Activated CD8-positive, alpha-beta T cell treated with anti-CD3 and anti-CD28 coated beads for 36 hours (primary cell): Measurements from ENCODE around the gene USP10. TPM values are rescaled to one million over a fixed set of nuclear protein-coding genes. Genes with fewer than 3 reads are reported as not detected.

ENCODE experiments used
- ATAC-seq: fragments of 200-7000 bp; cut with Tn5 transposase; one replicate; pipeline ENCODE4 v1.10.0; 2021; ENCODE audit warnings: mild to moderate bottlenecking, moderate library complexity
- CTCF ChIA-PET: fragments of 350-600 bp; sonication (Branson Sonifier 250); formaldehyde crosslinking; loops from one replicate; lab custom pipeline; 2021; ENCODE audit warnings: antibody characterized with exemption; lab: Charles Lee
- POLR2A ChIA-PET: fragments of 350-600 bp; sonication (Branson Sonifier 250); formaldehyde crosslinking; loops from one replicate; lab custom pipeline; 2021; ENCODE audit warnings: antibody characterized with exemption; lab: Charles Lee
- DNase-seq: peaks from one replicate; pipeline ENCODE4 v3.0.0-alpha.2; 2020
- H3K27ac Mint-ChIP-seq: one replicate; pipeline ENCODE4 v1.8.0; 2021; ENCODE audit warnings: mild to moderate bottlenecking, mixed read lengths
- H3K27me3 Mint-ChIP-seq: one replicate; pipeline ENCODE4 v1.8.0; 2021; ENCODE audit warnings: mixed read lengths
- H3K36me3 Mint-ChIP-seq: one replicate; pipeline ENCODE4 v1.8.0; 2021; ENCODE audit warnings: low read depth, mixed read lengths
- H3K4me1 Mint-ChIP-seq: one replicate; pipeline ENCODE4 v1.8.0; 2021; ENCODE audit warnings: low read depth, mixed read lengths
- H3K4me3 Mint-ChIP-seq: one replicate; pipeline ENCODE4 v1.8.0; 2021; ENCODE audit warnings: mild to moderate bottlenecking, moderate library complexity, mixed read lengths
- H3K9me3 Mint-ChIP-seq: one replicate; pipeline ENCODE4 v1.8.0; 2021; ENCODE audit warnings: mixed read lengths
- intact Hi-C: fragments of 100-400 bp; cut with micrococcal nuclease; formaldehyde crosslinking; loops from one replicate; pipeline ENCODE4 v1.10.0; 2022
- total RNA-seq, 2 experiments: library from RNA; stranded (reverse); gene quantifications; one replicate each; pipeline ENCODE4 v1.2.3, GENCODE V29; 2021
- TF ChIP-seq, protein P1 (sequence below): fragments of 200-600 bp; IDR thresholded peaks from one replicate; pipeline ENCODE4 v1.8.0; 2022; ENCODE audit warnings: antibody characterized with exemption, mild to moderate bottlenecking

The USP10 gene
- total RNA-seq, 2 experiments from 2014 or later, result 116 TPM

DNA sequence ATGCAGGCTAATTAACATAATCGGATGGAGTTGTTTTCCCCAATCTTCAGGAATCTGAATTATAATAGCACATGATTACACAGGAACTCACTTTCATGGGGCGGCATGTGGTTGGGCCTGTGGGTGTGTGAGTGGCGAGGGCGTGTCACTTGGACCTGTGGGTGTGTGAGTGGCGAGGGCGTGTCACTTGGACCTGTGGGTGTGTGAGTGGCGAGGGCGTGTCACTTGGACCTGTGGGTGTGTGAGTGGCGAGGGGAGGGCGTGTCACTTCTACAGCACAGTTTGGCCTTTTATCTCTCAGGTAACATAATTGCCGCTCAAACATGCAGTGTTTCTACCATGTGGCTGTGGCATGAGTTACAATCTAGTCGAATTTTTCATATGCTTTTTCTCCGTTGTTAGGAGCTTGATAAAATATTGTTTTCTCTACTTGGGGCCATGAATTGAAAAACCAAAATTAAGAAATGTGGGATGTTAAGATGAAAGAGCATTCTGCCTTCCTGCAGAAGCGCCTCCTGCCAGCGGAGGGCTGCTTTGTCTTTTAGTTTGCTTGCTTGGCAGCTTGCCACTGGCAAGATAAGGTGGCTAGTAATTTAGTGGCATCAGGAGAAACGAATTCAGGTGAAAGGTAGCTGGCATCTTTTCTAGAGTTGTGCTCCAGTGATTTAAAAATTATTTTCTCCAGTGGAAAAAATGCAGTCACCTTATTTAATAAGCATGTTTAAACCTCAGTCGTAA, 36.2 kb downstream of the USP10 start:
- ATAC-seq, result no peak
- ChIA-PET POLR2A (no interaction called here), CTCF (interaction anchor here (1.0 to 9.3 kb wide), 7 partner anchors 10 to 236 kb away, joined by 3 to 151 read pairs (median 22); no protein-coding TSS in a partner anchor)
- H3K27ac Mint-ChIP-seq, result peak overlapping the region; percentile 22
- H3K27me3 Mint-ChIP-seq, result no peaks in the 10 kb centered on the region
- DNase-seq, result no peak
- no peaks in the 10 kb centered on the region for H3K9me3 Mint-ChIP-seq
- H3K36me3 Mint-ChIP-seq, result peaks cover 23% of the 10 kb centered on the region
- peaks cover 53% of the 10 kb centered on the region for H3K4me1 Mint-ChIP-seq
- intact Hi-C loops, result no loop called here
- TF ChIP-seq, protein P1, sequence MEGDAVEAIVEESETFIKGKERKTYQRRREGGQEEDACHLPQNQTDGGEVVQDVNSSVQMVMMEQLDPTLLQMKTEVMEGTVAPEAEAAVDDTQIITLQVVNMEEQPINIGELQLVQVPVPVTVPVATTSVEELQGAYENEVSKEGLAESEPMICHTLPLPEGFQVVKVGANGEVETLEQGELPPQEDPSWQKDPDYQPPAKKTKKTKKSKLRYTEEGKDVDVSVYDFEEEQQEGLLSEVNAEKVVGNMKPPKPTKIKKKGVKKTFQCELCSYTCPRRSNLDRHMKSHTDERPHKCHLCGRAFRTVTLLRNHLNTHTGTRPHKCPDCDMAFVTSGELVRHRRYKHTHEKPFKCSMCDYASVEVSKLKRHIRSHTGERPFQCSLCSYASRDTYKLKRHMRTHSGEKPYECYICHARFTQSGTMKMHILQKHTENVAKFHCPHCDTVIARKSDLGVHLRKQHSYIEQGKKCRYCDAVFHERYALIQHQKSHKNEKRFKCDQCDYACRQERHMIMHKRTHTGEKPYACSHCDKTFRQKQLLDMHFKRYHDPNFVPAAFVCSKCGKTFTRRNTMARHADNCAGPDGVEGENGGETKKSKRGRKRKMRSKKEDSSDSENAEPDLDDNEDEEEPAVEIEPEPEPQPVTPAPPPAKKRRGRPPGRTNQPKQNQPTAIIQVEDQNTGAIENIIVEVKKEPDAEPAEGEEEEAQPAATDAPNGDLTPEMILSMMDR, result peak; percentile 14
- H3K4me3 Mint-ChIP-seq, result no peak overlapping the region

DNA sequence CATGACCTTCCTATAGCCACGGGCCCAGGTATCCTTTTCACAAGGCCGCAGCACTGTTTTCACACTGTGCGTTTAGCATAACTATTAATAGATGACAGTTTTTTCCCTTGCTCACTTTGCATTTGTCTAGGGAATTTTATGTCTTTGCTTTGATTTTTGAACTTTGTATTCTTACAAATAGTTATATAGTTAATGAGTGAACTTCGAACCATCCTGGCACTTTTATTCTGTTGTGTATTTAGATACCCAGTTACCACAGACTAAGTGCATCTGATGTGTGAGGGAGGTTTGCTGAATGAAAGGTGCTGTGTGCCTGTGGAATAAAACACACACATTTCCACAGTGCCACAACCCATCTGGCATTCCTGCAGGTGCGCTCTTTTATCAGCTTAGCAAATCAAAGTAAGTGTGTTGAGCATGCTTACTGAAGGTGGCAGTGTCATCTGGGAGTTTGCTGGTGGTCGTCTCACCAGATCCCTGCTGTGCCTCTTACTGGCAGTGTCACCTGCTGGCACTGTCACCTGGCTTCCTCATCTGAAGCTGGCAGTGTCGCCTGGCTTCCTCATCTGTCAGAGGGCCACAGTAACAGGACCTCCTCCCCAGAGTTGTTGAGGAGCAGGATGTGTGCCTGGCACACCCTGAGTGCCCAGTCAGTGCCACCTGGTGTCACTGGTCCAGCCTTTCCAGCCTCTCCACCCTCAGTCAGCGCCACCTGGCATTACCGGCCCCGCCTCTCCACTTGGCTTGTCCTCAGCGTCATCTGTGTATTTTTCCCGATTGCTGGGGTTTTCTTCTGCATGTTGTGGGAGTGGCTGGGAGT, 37.6 kb downstream of the USP10 start:
- Mint-ChIP-seq H3K27me3 (no peaks in the 10 kb centered on the region), H3K4me3 (no peak overlapping the region), H3K4me1 (peaks cover 60% of the 10 kb centered on the region), H3K9me3 (no peaks in the 10 kb centered on the region), H3K27ac (peak overlapping the region; percentile 13), H3K36me3 (peaks cover 36% of the 10 kb centered on the region)
- TF ChIP-seq, protein P1, result no peak
- DNase-seq, result no peak
- POLR2A ChIA-PET, result interaction anchor here (0.7 kb wide), 1 partner anchor 13 kb away, joined by 4 read pairs; no protein-coding TSS in a partner anchor
- ATAC-seq, result no peak
- intact Hi-C loops, result no loop called here
- CTCF ChIA-PET, result interaction anchor here (0.9 to 9.3 kb wide), 39 partner anchors 9 to 457 kb away, joined by 3 to 151 read pairs (median 5); partner anchors contain the start of gene CRISPLD2

DNA sequence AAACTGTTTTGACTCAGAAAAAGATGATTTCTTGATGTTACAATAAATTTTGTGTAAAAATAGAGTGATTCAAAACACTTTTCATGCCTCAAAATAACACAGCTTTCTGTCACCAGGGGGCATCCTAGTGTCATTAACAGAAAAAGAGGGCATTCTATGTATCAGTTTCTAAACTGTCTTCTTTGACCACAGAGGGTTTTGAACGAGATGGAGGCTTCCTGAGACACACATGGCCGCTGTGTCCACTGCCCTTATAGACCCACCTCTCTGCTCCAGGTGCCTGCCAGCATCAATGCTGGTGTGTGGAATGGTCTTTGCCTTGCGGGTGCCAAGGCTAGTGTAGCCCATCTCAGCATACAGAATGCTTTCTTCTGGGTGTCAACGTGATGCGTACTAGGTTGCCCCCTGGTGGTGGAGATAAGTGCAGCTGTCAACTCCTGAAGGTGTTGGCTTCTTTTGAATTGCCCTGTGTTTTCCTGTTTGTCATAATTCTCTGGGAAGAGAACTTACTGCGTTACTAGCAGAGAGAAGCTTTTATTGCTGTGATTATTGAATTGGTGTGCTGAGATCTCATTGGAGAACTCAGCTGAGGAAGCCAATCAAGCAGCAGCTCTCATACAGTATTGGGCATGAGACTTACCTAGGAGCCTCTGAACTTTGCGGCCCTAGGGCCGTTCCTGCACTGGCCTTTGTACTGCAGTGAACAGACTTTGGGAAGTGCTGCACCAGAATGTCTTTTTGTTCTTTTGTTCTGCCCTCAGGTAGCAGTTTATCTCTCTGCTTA, 38.6 kb downstream of the USP10 start:
- POLR2A ChIA-PET, result interaction anchor here (0.7 to 0.8 kb wide), 2 partner anchors 14 to 38 kb away, joined by 4 read pairs; no protein-coding TSS in a partner anchor
- H3K4me1 Mint-ChIP-seq, result peaks cover 60% of the 10 kb centered on the region
- DNase-seq, result peak; percentile 89
- CTCF ChIA-PET, result interaction anchor here (0.7 to 9.3 kb wide), 58 partner anchors 8 to 462 kb away, joined by 3 to 151 read pairs (median 5); partner anchors contain the start of gene CRISPLD2
- no peaks in the 10 kb centered on the region for H3K27me3 Mint-ChIP-seq
- TF ChIP-seq, protein P1, result peak; percentile 94
- ATAC-seq, result peak; percentile 85
- intact Hi-C loops, result no loop called here
- no peak overlapping the region for H3K4me3 Mint-ChIP-seq
- no peaks in the 10 kb centered on the region for H3K9me3 Mint-ChIP-seq
- H3K27ac Mint-ChIP-seq, result peak overlapping the region; percentile 13
- peaks cover 40% of the 10 kb centered on the region for H3K36me3 Mint-ChIP-seq

DNA sequence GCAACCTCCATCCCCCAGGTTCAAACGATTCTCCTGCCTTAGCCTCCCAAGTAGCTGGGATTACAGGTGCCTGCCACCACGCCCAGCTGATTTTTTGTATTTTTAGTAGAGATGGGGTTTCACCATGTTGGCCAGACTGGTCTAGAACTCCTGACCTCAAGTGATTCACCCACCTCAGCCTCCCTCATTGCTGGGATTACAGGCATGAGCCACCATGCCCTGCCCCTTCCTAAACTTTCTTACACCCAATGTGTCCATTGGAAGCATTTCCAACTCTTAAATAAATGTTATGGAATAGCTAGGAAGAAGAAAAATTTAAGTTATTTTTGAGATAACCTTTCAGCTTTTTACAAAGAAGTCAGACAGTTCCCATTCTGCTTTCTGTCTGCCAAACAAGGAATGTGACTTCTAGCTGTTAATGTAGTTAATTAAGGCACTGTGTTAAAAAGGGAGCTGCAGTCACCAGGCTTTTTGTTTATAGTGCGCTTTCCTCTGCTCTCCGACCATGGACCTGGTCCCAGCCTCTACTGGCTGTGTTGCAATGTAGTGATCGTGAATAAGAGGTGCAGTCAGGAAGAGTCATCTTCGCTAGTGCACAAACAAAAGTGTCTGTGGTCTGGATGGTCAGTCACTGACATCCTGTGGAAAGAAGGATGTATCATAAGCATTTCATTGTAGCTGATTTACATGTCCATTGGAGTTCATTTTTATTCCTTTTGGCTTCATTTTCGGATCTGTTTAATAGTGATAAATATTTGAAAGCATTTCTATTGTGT, 39.7 kb downstream of the USP10 start:
- H3K27ac Mint-ChIP-seq, result no peak overlapping the region
- ChIA-PET POLR2A (no interaction called here), CTCF (interaction anchor here (0.7 to 9.3 kb wide), 35 partner anchors 12 to 463 kb away, joined by 3 to 151 read pairs (median 7); partner anchors contain the start of gene CRISPLD2)
- TF ChIP-seq, protein P1, result no peak
- intact Hi-C loops, result no loop called here
- H3K9me3 Mint-ChIP-seq, result no peaks in the 10 kb centered on the region
- ATAC-seq (no peak), DNase-seq (no peak)
- peaks cover 42% of the 10 kb centered on the region for H3K36me3 Mint-ChIP-seq
- H3K27me3 Mint-ChIP-seq, result no peaks in the 10 kb centered on the region
- peaks cover 64% of the 10 kb centered on the region for H3K4me1 Mint-ChIP-seq
- H3K4me3 Mint-ChIP-seq, result no peak overlapping the region
